SJSA1 (cell line): ENCODE data around the gene HACD4. TPM values are rescaled to one million over a fixed set of nuclear protein-coding genes. Genes with fewer than 3 reads are reported as not detected.
"Not testable (repeated sequence)": the region's sequence is repeated elsewhere in the genome, so short reads cannot be mapped to it uniquely, and the experiment has no call there.

Source experiments
- DNase-seq, 2 experiments: peaks; one replicate each; pipeline ENCODE4 v3.0.0-alpha.2; 2015 to 2020; ENCODE audit warnings: low spot score in 2 of 2, low read depth in 1 of 2
- H3K27ac ChIP-seq: fragments of 250-450 bp; sonication (Bioruptor Pico); 2 replicates; pipeline ENCODE4 v1.5.1; 2020; ENCODE audit warnings: mild to moderate bottlenecking, moderate library complexity
- H3K27me3 ChIP-seq: fragments of 250-450 bp; sonication (Bioruptor Pico); replicated peaks from 2 replicates; pipeline ENCODE4 v1.5.1; 2020; ENCODE audit warnings: mild to moderate bottlenecking, moderate library complexity
- H3K36me3 ChIP-seq: fragments of 250-450 bp; sonication (Bioruptor Pico); 2 replicates; pipeline ENCODE4 v1.5.1; 2020; ENCODE audit warnings: mild to moderate bottlenecking
- H3K4me1 ChIP-seq: fragments of 250-450 bp; sonication (Bioruptor Pico); replicated peaks from 2 replicates; pipeline ENCODE4 v1.6.1; 2021; ENCODE audit warnings: mild to moderate bottlenecking
- H3K4me3 ChIP-seq: fragments of 250-450 bp; sonication (Bioruptor Pico); 2 replicates; pipeline ENCODE4 v1.5.1; 2020; ENCODE audit warnings: mild to moderate bottlenecking
- H3K9me3 ChIP-seq: fragments of 250-450 bp; sonication (Bioruptor Pico); replicated peaks from 2 replicates; pipeline ENCODE4 v1.5.1; 2020; ENCODE audit warnings: mild to moderate bottlenecking
- total RNA-seq: library from RNA; depleted of rRNA; stranded (reverse); fragments of >200 nt; shearing (Covaris generic); gene quantifications from 2 replicates; pipeline ENCODE4 v1.2.3, GENCODE V29; 2014; rRNA removed

HACD4 gene
- total RNA-seq, 1 experiment from 2014 or later, result 5.2 TPM

GRCh38 chr9:20974191-20974938, 57.1 kb downstream of the HACD4 start:
- not testable (repeated sequence) for H3K27me3 ChIP-seq, H3K9me3 ChIP-seq, H3K4me3 ChIP-seq, H3K36me3 ChIP-seq, DNase-seq, H3K4me1 ChIP-seq, H3K27ac ChIP-seq

GRCh38 chr9:20973246-20973947, 58.0 kb downstream of the HACD4 start:
- H3K4me1 ChIP-seq, H3K27me3 ChIP-seq, H3K27ac ChIP-seq, H3K9me3 ChIP-seq, DNase-seq, H3K36me3 ChIP-seq, H3K4me3 ChIP-seq: not testable (repeated sequence)

GRCh38 chr9:20972684-20973083, 58.8 kb downstream of the HACD4 start:
- H3K9me3 ChIP-seq, result no peaks in the 10 kb centered on the region
- H3K27me3 ChIP-seq, result no peaks in the 10 kb centered on the region
- no peaks in the 10 kb centered on the region for H3K36me3 ChIP-seq
- no peak overlapping the region for H3K27ac ChIP-seq
- H3K4me1 ChIP-seq, result no peaks in the 10 kb centered on the region
- no peak for DNase-seq
- H3K4me3 ChIP-seq, result no peak overlapping the region

- no peaks in the 10 kb centered on the region for H3K27me3 ChIP-seq
- no peaks in the 10 kb centered on the region for H3K36me3 ChIP-seq
- H3K4me3 ChIP-seq, result no peak overlapping the region
- no peak overlapping the region for H3K27ac ChIP-seq
- H3K9me3 ChIP-seq, result no peaks in the 10 kb centered on the region
- no peaks in the 10 kb centered on the region for H3K4me1 ChIP-seq
- no peak for DNase-seq
Observed at GRCh38 chr9:20962536-20963225, 68.8 kb downstream of the HACD4 start.

- no peaks in the 10 kb centered on the region for H3K9me3 ChIP-seq
- H3K36me3 ChIP-seq, result no peaks in the 10 kb centered on the region
- H3K4me1 ChIP-seq, result no peaks in the 10 kb centered on the region
- no peak for DNase-seq
- H3K4me3 ChIP-seq, result no peak overlapping the region
- H3K27ac ChIP-seq, result no peak overlapping the region
- H3K27me3 ChIP-seq, result no peaks in the 10 kb centered on the region
Observed at GRCh38 chr9:20950707-20951106, 80.7 kb downstream of the HACD4 start.

Other genes with a start within 250 kb of the HACD4 start
- gene IFNB1, start 46.3 kb upstream of the HACD4 start, total RNA-seq, result not detected in 2 replicates
- gene IFNW1, start 110.2 kb upstream of the HACD4 start, total RNA-seq, result not detected in 2 replicates
- gene IFNA21, start 135.0 kb upstream of the HACD4 start, total RNA-seq, result not detected in 2 replicates
- gene IFNA4, start 155.9 kb upstream of the HACD4 start, total RNA-seq, result not detected in 2 replicates
- not detected in 2 replicates for gene IFNA7, start 170.6 kb upstream of the HACD4 start, total RNA-seq
- not detected in 2 replicates for gene IFNA10, start 175.5 kb upstream of the HACD4 start, total RNA-seq
- gene IFNA16, start 185.7 kb upstream of the HACD4 start, total RNA-seq, result not detected in 2 replicates
- not detected in 2 replicates for gene IFNA17, start 196.6 kb upstream of the HACD4 start, total RNA-seq
- not detected in 2 replicates for gene IFNA14, start 208.4 kb upstream of the HACD4 start, total RNA-seq